NB4 (cell line): ENCODE data around the gene SREBF1.

ENCODE experiments used
- CTCF ChIP-seq: IDR thresholded peaks from one replicate; pipeline ENCODE4 v1.5.1; 2012; ENCODE audit warnings: low read depth, low read length
- MAX ChIP-seq: IDR thresholded peaks from 2 replicates; pipeline ENCODE4 v1.6.1; 2011; ENCODE audit warnings: low read depth, low read length

- TF ChIP-seq CTCF (no peak), MAX (no peak)
Observed at GRCh38 chr17:17816240-17816814, 20.5 kb downstream of the SREBF1 start.
